Retinal pigment epithelial cell (primary cell): ENCODE measurements around the gene TUT7.

Experiments used
- DNase-seq: peaks from one replicate; pipeline ENCODE4 v3.0.0-alpha.2; 2010; ENCODE audit warnings: low read depth
- H3K4me3 ChIP-seq: 2 replicates; pipeline ENCODE4 v1.5.1; 2011; ENCODE audit warnings: mild to moderate bottlenecking, low read length, control low read depth, moderate library complexity
- CTCF ChIP-seq: conservative IDR thresholded peaks from 2 replicates; pipeline ENCODE4 v1.5.1; 2011; ENCODE audit warnings: low read depth, low read length, control low read depth, inconsistent platforms

The TUT7 gene

GRCh38 chr9:86355814-86356213, 1.6 kb upstream of the TUT7 start:
- no peak overlapping the region for H3K4me3 ChIP-seq
- no peak for TF ChIP-seq CTCF
- no peak for DNase-seq

- no peak for TF ChIP-seq CTCF
- peak overlapping the region; percentile 98 for H3K4me3 ChIP-seq
- DNase-seq: no peak
Measured at GRCh38 chr9:86354818-86355309, 654 bp upstream of the TUT7 start.

GRCh38 chr9:86353655-86354010, 577 bp downstream of the TUT7 start:
- TF ChIP-seq CTCF: no peak
- peak overlapping the region; percentile 98 for H3K4me3 ChIP-seq
- DNase-seq: no peak

- no peak for TF ChIP-seq CTCF
- H3K4me3 ChIP-seq: no peak overlapping the region
- no peak for DNase-seq
Measured at GRCh38 chr9:86352440-86353077, 1.7 kb downstream of the TUT7 start.

- no peak for TF ChIP-seq CTCF
- no peak for DNase-seq
Measured at GRCh38 chr9:86351880-86352279, 2.3 kb downstream of the TUT7 start.

GRCh38 chr9:86350006-86350760, 4.0 kb downstream of the TUT7 start:
- TF ChIP-seq CTCF: no peak
- no peak for DNase-seq
- no peak overlapping the region for H3K4me3 ChIP-seq

More at GRCh38 chr9:86351880-86352279, 2.3 kb downstream of the TUT7 start:
- H3K4me3 ChIP-seq: no peak overlapping the region

GRCh38 chr9:86349271-86349670, 4.9 kb downstream of the TUT7 start:
- no peak for DNase-seq
- H3K4me3 ChIP-seq: no peak overlapping the region
- TF ChIP-seq CTCF: no peak
